DOHH2 (cell line): ENCODE measurements around the gene MAP7D2.

Source experiments
- H3F3A ChIP-seq: fragments of 200-600 bp; sonication (generic), shearing (Covaris generic); 2 replicates; pipeline ENCODE4 v1.6.0; 2016; ENCODE audit warnings: antibody characterized with exemption, mild to moderate bottlenecking; ENCODE audit not compliant: control insufficient read depth, insufficient read depth
- H3K27ac ChIP-seq: fragments of 200-600 bp; sonication (generic); 2 replicates; pipeline ENCODE4 v1.5.1; 2014; ENCODE audit warnings: low read depth, mild to moderate bottlenecking, low read length, moderate library complexity
- H3K27me3 ChIP-seq: fragments of 200-600 bp; sonication (generic); 2 replicates; pipeline ENCODE4 v1.6.1; 2014; ENCODE audit warnings: mild to moderate bottlenecking, low read length, mixed read lengths; ENCODE audit not compliant: control insufficient read depth
- H3K36me3 ChIP-seq: fragments of 200-600 bp; sonication (generic); 2 replicates; pipeline ENCODE4 v1.6.1; 2014; ENCODE audit warnings: mild to moderate bottlenecking, low read length, moderate library complexity, mixed read lengths; ENCODE audit not compliant: control insufficient read depth
- H3K4me1 ChIP-seq: fragments of 200-600 bp; sonication (generic); 2 replicates; pipeline ENCODE4 v1.6.1; 2014; ENCODE audit warnings: mild to moderate bottlenecking, low read length, mixed read lengths; ENCODE audit not compliant: control insufficient read depth
- H3K4me2 ChIP-seq: fragments of 200-600 bp; sonication (generic); 2 replicates; pipeline ENCODE4 v1.6.0; 2014; ENCODE audit warnings: mild to moderate bottlenecking, low read length, moderate library complexity
- H3K4me3 ChIP-seq: fragments of 200-600 bp; sonication (generic); 2 replicates; pipeline ENCODE4 v1.5.1; 2014; ENCODE audit warnings: mild to moderate bottlenecking, low read length, mixed read lengths
- H3K79me2 ChIP-seq: fragments of 200-600 bp; sonication (generic); 2 replicates; pipeline ENCODE4 v1.6.1; 2014; ENCODE audit warnings: mild to moderate bottlenecking, low read length, mixed read lengths; ENCODE audit not compliant: control insufficient read depth
- H3K9me2 ChIP-seq: fragments of 200-600 bp; sonication (generic); replicated peaks from 2 replicates; pipeline ENCODE4 v1.6.1; 2014; ENCODE audit warnings: mild to moderate bottlenecking, low read length, mixed read lengths; ENCODE audit not compliant: control insufficient read depth
- H3K9me3 ChIP-seq: fragments of 200-600 bp; sonication (generic); 2 replicates; pipeline ENCODE4 v1.6.1; 2014; ENCODE audit warnings: antibody characterized with exemption, low read length, mixed read lengths; ENCODE audit not compliant: control insufficient read depth, insufficient read depth
- H4K20me1 ChIP-seq: fragments of 200-600 bp; sonication (generic); 2 replicates; pipeline ENCODE4 v1.6.0; 2014; ENCODE audit warnings: low read depth, mild to moderate bottlenecking, antibody characterized with exemption, low read length, moderate library complexity; ENCODE audit not compliant: control insufficient read depth, insufficient read depth
- CTCF ChIP-seq: fragments of 200-600 bp; sonication (generic); IDR thresholded peaks from one replicate; pipeline ENCODE4 v1.5.1; 2014; ENCODE audit warnings: antibody characterized with exemption, mild to moderate bottlenecking, low read depth, low read length; ENCODE audit not compliant: poor library complexity, severe bottlenecking
- EZH2phosphoT487 ChIP-seq: fragments of 200-600 bp; sonication (generic); IDR thresholded peaks from 2 replicates; pipeline ENCODE4 v1.6.1; 2017; ENCODE audit warnings: borderline replicate concordance, mild to moderate bottlenecking, antibody characterized with exemption, low read length, moderate library complexity, mixed read lengths

The MAP7D2 gene

GRCh38 chrX:19968276-19968675, 148.4 kb downstream of the MAP7D2 start:
- Histone ChIP-seq H3K36me3 (peaks cover 3% of the 10 kb centered on the region), H4K20me1 (no peaks in the 10 kb centered on the region), H3K9me2 (no peaks in the 10 kb centered on the region), H3K27ac (no peak overlapping the region), H3K4me2 (no peak overlapping the region), H3K27me3 (no peaks in the 10 kb centered on the region), H3K4me1 (no peaks in the 10 kb centered on the region), H3F3A (no peaks in the 10 kb centered on the region), H3K4me3 (no peak overlapping the region), H3K79me2 (no peaks in the 10 kb centered on the region), H3K9me3 (no peaks in the 10 kb centered on the region)
- TF ChIP-seq EZH2phosphoT487 (no peak), CTCF (no peak)

- Histone ChIP-seq H3F3A (no peaks in the 10 kb centered on the region), H3K79me2 (no peaks in the 10 kb centered on the region), H3K4me2 (no peak overlapping the region), H3K4me3 (no peak overlapping the region), H3K9me3 (no peaks in the 10 kb centered on the region), H3K27ac (no peak overlapping the region), H3K9me2 (no peaks in the 10 kb centered on the region), H4K20me1 (no peaks in the 10 kb centered on the region), H3K4me1 (no peaks in the 10 kb centered on the region), H3K27me3 (no peaks in the 10 kb centered on the region), H3K36me3 (peaks cover 3% of the 10 kb centered on the region)
- no peak for TF ChIP-seq CTCF
- no peak for TF ChIP-seq EZH2phosphoT487
Observed at GRCh38 chrX:19966056-19966455, 150.7 kb downstream of the MAP7D2 start.

GRCh38 chrX:19964017-19964710, 152.5 kb downstream of the MAP7D2 start:
- TF ChIP-seq EZH2phosphoT487 (no peak), CTCF (no peak)
- Histone ChIP-seq H3K79me2 (no peaks in the 10 kb centered on the region), H3K4me2 (no peak overlapping the region), H3K4me1 (no peaks in the 10 kb centered on the region), H3K9me3 (no peaks in the 10 kb centered on the region), H4K20me1 (no peaks in the 10 kb centered on the region), H3K9me2 (no peaks in the 10 kb centered on the region), H3K27me3 (no peaks in the 10 kb centered on the region), H3K36me3 (peaks cover 3% of the 10 kb centered on the region), H3K4me3 (no peak overlapping the region), H3F3A (no peaks in the 10 kb centered on the region), H3K27ac (no peak overlapping the region)
